SH-SY5Y (cell line): ENCODE data around the gene RNU6-9.

Experiments
- GATA2 ChIP-seq: IDR thresholded peaks from 2 replicates; pipeline ENCODE4 v1.6.1; 2011; ENCODE audit warnings: mild to moderate bottlenecking, low read depth, low read length
- GATA3 ChIP-seq: IDR thresholded peaks from 2 replicates; pipeline ENCODE4 v1.6.1; 2011; ENCODE audit warnings: low read depth, mild to moderate bottlenecking, low read length, moderate library complexity

DNA sequence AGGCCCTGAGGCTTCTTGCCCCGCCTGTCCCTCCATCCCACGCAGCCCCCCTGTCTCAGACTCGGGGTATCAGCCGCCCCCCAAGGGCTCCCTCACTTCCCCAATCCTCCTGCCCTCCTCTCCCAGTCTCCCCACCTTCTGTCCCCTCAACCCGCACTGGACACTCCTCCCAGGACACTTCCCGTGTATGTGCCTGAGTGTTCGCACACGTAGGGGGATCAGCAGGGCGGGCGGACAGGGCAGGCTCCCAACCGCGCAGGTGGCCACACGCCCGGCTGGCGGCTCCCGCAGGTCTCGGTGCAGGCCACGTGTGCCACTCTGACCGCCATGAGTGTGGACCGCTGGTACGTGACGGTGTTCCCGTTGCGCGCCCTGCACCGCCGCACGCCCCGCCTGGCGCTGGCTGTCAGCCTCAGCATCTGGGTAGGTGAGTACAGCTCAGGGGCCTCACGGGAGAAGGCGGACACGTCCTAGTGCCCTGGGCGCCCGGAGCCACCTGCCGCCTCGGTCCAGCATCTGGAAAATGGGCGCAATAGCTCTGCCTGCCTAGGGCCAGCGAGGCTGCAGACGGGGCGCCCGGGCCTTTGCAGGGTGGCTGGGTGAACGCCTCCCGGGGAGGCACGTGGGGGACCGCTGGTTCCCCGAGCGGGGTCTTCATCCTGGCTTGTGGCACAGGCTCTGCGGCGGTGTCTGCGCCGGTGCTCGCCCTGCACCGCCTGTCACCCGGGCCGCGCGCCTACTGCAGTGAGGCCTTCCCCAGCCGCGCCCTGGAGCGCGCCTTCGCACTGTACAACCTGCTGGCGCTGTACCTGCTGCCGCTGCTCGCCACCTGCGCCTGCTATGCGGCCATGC lies 26.1 kb downstream of the RNU6-9 start:
- no peak for TF ChIP-seq GATA3
- no peak for TF ChIP-seq GATA2
